ENCODE measurements around the gene SBK3. TPM values are rescaled to one million over a fixed set of nuclear protein-coding genes. Genes with fewer than 3 reads are reported as not detected.

Gene SBK3
- total and polyA plus RNA-seq, 2 of the 8 experiments (the other 6 are each of a cell fraction or from before 2014, with no cell fraction given), result 0.76 to 1.5 TPM

DNA sequence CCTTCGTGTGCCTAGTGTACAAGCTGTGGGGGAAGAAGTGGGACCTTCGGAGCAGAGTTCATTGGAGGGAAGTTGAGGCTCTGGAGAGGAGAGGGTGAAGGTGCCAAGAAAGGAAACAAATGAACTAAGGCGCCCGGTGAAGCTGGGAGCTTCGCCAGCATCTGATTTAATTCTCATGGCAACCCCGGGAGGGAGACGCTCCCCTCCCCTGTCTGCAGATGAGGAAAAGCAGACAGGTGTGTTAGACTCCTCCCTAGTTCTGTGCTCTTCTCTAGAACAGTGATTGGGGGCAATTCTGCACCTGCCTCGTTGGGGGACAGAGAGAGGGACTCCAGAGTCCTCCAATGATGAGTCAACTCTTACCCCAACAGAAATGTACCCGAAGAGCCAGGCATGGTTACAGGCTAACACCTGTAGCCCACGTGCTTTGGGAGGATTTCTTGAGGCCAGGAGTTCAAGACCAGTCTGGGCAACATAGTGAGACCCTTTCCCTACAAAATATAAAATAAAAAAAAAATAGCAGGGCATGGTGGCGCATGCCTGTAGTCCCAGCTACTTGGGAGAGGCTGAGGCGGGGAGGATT lies 52.9 kb downstream of the SBK3 start:
- Histone ChIP-seq H4K91ac (replicated peaks; ENCODE audit: insufficient read length, low read length) (no peak overlapping the region), H3K79me2 (ENCODE audit: control insufficient read depth in 1 of 2, insufficient read depth in 2 of 2, low read length in 2 of 2) (no peaks in the 10 kb centered on the region), H3K9me3 (ENCODE audit: insufficient read depth in 2 of 2, low read depth in 1 of 2, low read length in 1 of 2) (no peaks in the 10 kb centered on the region), H2BK120ac (replicated peaks; ENCODE audit: low read depth, low read length) (no peak overlapping the region), H3K23ac (ENCODE audit: insufficient read length) (no peak overlapping the region), H2BK20ac (ENCODE audit: low read length) (no peak overlapping the region), H2BK5ac (ENCODE audit: low read depth, low read length) (no peak overlapping the region), H4K20me1 (replicated peaks in 1 of 2; ENCODE audit: control insufficient read depth in 1 of 2, insufficient read depth in 2 of 2, low read length in 2 of 2) (no peaks in the 10 kb centered on the region), H2AK5ac (ENCODE audit: low read depth, low read length) (no peak overlapping the region), H3K27ac (ENCODE audit: low read depth, low read length) (no peak overlapping the region), H4K8ac (ENCODE audit: extremely low read depth, insufficient read depth, low read length) (no peak overlapping the region), H3K27me3 (replicated peaks in 1 of 4; ENCODE audit: control insufficient read depth in 3 of 4, extremely low read depth in 1 of 4, insufficient read depth in 3 of 4, low read length in 3 of 4) (no peaks in the 10 kb centered on the region; a peak in 2 of 7 replicates), H3K79me1 (ENCODE audit: low read depth, low read length) (no peaks in the 10 kb centered on the region), H3K36me3 (ENCODE audit: control insufficient read depth in 2 of 4, insufficient read depth in 4 of 4, low read length in 3 of 4) (no peaks in the 10 kb centered on the region), H2AFZ (ENCODE audit: low read length) (no peak overlapping the region), H4K5ac (ENCODE audit: insufficient read length, low read depth, low read length) (no peak overlapping the region), H3K4ac (replicated peaks; ENCODE audit: insufficient read length, low read depth, low read length) (no peak overlapping the region), H2BK15ac (ENCODE audit: low read length) (no peak overlapping the region), H3K56ac (replicated peaks; ENCODE audit: insufficient read length, low read depth, low read length) (no peak overlapping the region), H3K4me3 (ENCODE audit: extremely low read depth in 1 of 4, insufficient read depth in 2 of 4, low read depth in 3 of 4, low read length in 4 of 4) (no peak overlapping the region), H3K18ac (ENCODE audit: extremely low read depth, low read length) (no peak overlapping the region), H3K4me2 (ENCODE audit: insufficient read depth in 1 of 2, low read depth in 2 of 2, low read length in 2 of 2) (no peak overlapping the region), H3K4me1 (replicated peaks in 1 of 4; ENCODE audit: control insufficient read depth in 3 of 4, insufficient read depth in 4 of 4, low read length in 3 of 4) (peaks cover 0 to 28% (median 18%) of the 10 kb centered on the region in 4 experiments; a peak in 6 of 7 replicates), H3K14ac (ENCODE audit: insufficient read length) (no peak overlapping the region), H3K9ac (replicated peaks in 1 of 4; ENCODE audit: extremely low read depth in 1 of 4, low read depth in 3 of 4, low read length in 3 of 4) (no peak overlapping the region), H2BK12ac (ENCODE audit: low read depth, low read length) (no peak overlapping the region), H3K23me2 (ENCODE audit: low read depth, low read length) (peaks cover 3% of the 10 kb centered on the region)
- TF ChIP-seq CTBP2 (IDR thresholded peaks at IDR 0.05; ENCODE audit: borderline replicate concordance, insufficient read depth, insufficient read length, low read length) (no peak), E2F6 (IDR thresholded peaks at IDR 0.05) (no peak), HDAC2 (IDR thresholded peaks at IDR 0.05; ENCODE audit: borderline replicate concordance in 1 of 2, low read depth in 2 of 2, low read length in 2 of 2) (no peak), POU5F1 (IDR thresholded peaks at IDR 0.05; ENCODE audit: low read depth, low read length) (no peak), SIX5 (IDR thresholded peaks at IDR 0.05; ENCODE audit: low read depth, low read length) (no peak)
- TF ChIP-seq, protein P1, sequence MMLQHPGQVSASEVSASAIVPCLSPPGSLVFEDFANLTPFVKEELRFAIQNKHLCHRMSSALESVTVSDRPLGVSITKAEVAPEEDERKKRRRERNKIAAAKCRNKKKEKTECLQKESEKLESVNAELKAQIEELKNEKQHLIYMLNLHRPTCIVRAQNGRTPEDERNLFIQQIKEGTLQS (IDR thresholded peaks at IDR 0.05; ENCODE audit: insufficient read depth, low read depth, low read length), result no peak
- TF ChIP-seq, protein P2, sequence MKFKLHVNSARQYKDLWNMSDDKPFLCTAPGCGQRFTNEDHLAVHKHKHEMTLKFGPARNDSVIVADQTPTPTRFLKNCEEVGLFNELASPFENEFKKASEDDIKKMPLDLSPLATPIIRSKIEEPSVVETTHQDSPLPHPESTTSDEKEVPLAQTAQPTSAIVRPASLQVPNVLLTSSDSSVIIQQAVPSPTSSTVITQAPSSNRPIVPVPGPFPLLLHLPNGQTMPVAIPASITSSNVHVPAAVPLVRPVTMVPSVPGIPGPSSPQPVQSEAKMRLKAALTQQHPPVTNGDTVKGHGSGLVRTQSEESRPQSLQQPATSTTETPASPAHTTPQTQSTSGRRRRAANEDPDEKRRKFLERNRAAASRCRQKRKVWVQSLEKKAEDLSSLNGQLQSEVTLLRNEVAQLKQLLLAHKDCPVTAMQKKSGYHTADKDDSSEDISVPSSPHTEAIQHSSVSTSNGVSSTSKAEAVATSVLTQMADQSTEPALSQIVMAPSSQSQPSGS (IDR thresholded peaks at IDR 0.05; ENCODE audit: low read length), result no peak
- ChIA-PET CTCF (ENCODE audit: partially characterized antibody) (interaction anchor here (0.6 to 3.0 kb wide), 9 partner anchors 12 to 296 kb away, joined by 3 to 17 read pairs (median 3); no protein-coding TSS in a partner anchor), POLR2A (ENCODE audit: partially characterized antibody) (interaction anchor here (3.9 to 7.5 kb wide), 2 partner anchors 9 to 16 kb away, joined by 27 to 57 read pairs; partner anchors contain the start of genes NAT14 and ZNF628)
- DNase-seq (ENCODE audit: low read depth in 1 of 2, low spot score in 2 of 2) (no peak), FAIRE-seq (no peak)
- WGBS, 2 experiments (ENCODE audit: extremely low coverage in 1 of 2, insufficient coverage in 1 of 2, insufficient read length in 1 of 2, insufficient replicate concordance in 2 of 2, low coverage in 1 of 2, low lambda C conversion rate in 2 of 2, missing lambda C conversion rate in 1 of 2), result 84% methylated on average over 11 of the region's 12 CpGs; no CpG with 5 or more reads in 1 of the 2 experiments
